IMR-90 (cell line): ENCODE results near the gene LNX1.

Experiments used
- BHLHE40 ChIP-seq: fragments of 150-350 bp; IDR thresholded peaks from 2 replicates; pipeline ENCODE4 v1.6.1; 2016; ENCODE audit warnings: mild to moderate bottlenecking, low read depth, low read length
- CEBPB ChIP-seq: IDR thresholded peaks from 2 replicates; pipeline ENCODE4 v1.6.1; 2012; ENCODE audit warnings: low read depth, low read length, improper control_type of control experiment
- CHD1 ChIP-seq: IDR thresholded peaks from 2 replicates; pipeline ENCODE4 v1.6.1; 2012; ENCODE audit warnings: low read depth, low read length, improper control_type of control experiment
- CTCF ChIP-seq: conservative IDR thresholded peaks from 2 replicates; pipeline ENCODE4 v1.5.1; 2012; ENCODE audit warnings: mild to moderate bottlenecking, low read depth, low read length, improper control_type of control experiment
- ELK1 ChIP-seq: fragments of 150-350 bp; IDR thresholded peaks from 2 replicates; pipeline ENCODE4 v1.6.1; 2016; ENCODE audit warnings: low read depth, mild to moderate bottlenecking, low read length, moderate library complexity, borderline replicate concordance
- FOS ChIP-seq: fragments of 150-350 bp; IDR thresholded peaks from 2 replicates; pipeline ENCODE4 v1.6.1; 2016; ENCODE audit warnings: low read depth, low read length
- MAFK ChIP-seq: IDR thresholded peaks from 2 replicates; pipeline ENCODE4 v1.6.1; 2012; ENCODE audit warnings: low read depth, low read length, improper control_type of control experiment
- POLR2A ChIP-seq: IDR thresholded peaks from 2 replicates; pipeline ENCODE4 v1.6.1; 2012; ENCODE audit warnings: mild to moderate bottlenecking, low read depth, low read length
- RAD21 ChIP-seq: IDR thresholded peaks from 2 replicates; pipeline ENCODE4 v1.6.1; 2012; ENCODE audit warnings: low read length, improper control_type of control experiment
- RCOR1 ChIP-seq: IDR thresholded peaks from 2 replicates; pipeline ENCODE4 v1.6.1; 2012; ENCODE audit warnings: mild to moderate bottlenecking, low read length, improper control_type of control experiment; ENCODE audit not compliant: insufficient replicate concordance
- SMC3 ChIP-seq: fragments of 150-350 bp; IDR thresholded peaks from 2 replicates; pipeline ENCODE4 v1.6.1; 2016; ENCODE audit warnings: low read depth, mild to moderate bottlenecking, antibody characterized with exemption, low read length, moderate library complexity
- USF2 ChIP-seq: fragments of 150-350 bp; IDR thresholded peaks from 2 replicates; pipeline ENCODE4 v1.6.1; 2017; ENCODE audit warnings: mild to moderate bottlenecking, antibody characterized with exemption, low read length, low read depth

- TF ChIP-seq CTCF, result no peak
- no peak for TF ChIP-seq POLR2A
- TF ChIP-seq RAD21, result no peak
- TF ChIP-seq CHD1, result no peak
- no peak for TF ChIP-seq CEBPB
- TF ChIP-seq MAFK, result no peak
- no peak for TF ChIP-seq BHLHE40
- TF ChIP-seq ELK1, result no peak
- TF ChIP-seq USF2, result no peak
- no peak for TF ChIP-seq SMC3
- TF ChIP-seq FOS, result no peak
- no peak for TF ChIP-seq RCOR1
These were observed 160.2 kb downstream of the LNX1 start for GRCh38 chr4:53431052-53431451.
